ENCODE measurements around the gene MLX.

Gene MLX

DNA sequence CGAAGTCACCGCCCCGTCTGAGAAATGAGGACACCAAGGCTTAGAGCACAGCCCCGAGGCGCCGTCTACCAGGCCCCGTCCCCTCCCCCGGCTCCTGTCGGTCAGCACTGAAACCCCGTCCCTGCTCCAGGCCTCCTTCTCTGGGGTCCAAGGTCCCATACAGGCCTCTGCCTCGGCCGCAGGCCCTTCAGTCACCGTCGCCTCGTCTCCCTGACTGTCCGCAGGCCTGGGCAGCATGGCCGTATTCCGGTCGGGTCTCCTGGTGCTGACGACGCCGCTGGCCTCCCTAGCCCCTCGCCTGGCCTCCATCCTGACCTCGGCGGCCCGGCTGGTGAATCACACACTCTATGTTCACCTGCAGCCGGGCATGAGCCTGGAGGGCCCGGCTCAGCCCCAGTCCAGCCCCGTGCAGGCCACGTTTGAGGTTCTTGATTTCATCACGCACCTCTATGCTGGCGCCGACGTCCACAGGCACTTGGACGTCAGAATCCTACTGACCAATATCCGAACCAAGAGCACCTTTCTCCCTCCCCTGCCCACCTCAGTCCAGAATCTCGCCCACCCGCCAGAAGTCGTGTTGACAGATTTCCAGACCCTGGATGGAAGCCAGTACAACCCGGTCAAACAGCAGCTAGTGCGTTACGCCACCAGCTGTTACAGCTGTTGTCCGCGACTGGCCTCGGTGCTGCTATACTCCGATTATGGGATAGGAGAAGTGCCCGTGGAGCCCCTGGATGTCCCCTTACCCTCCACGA lies 4.3 kb upstream of the MLX start:
- Histone ChIP-seq H3K9ac (ENCODE audit: low read length) (peak overlapping the region; percentile 85), H3K9me3 (ENCODE audit: insufficient read depth, low read length) (no peaks in the 10 kb centered on the region), H3K27ac (ENCODE audit: low read depth, low read length) (peak overlapping the region; percentile 59), H3K36me3 (ENCODE audit: low read length) (no peaks in the 10 kb centered on the region), H3K4me3 (ENCODE audit: insufficient read depth, low read length, poor library complexity, severe bottlenecking) (peak overlapping the region; percentile 66), H3F3A (ENCODE audit: insufficient read depth) (peaks cover 5% of the 10 kb centered on the region; the same call in 1 of the 2 replicates), H3K4me2 (ENCODE audit: low read depth, low read length, poor library complexity, severe bottlenecking) (peak overlapping the region; percentile 80), H3K27me3 (ENCODE audit: low read length) (no peaks in the 10 kb centered on the region), H4K20me1 (ENCODE audit: low read depth, low read length) (no peaks in the 10 kb centered on the region), H2AFZ (ENCODE audit: low read depth, low read length, severe bottlenecking) (no peak overlapping the region), H3K9me2 (replicated peaks; ENCODE audit: insufficient read depth, low read length) (no peaks in the 10 kb centered on the region), H3K79me2 (ENCODE audit: insufficient read depth, low read length) (peaks cover 32% of the 10 kb centered on the region)
- TF ChIP-seq, protein P1, sequence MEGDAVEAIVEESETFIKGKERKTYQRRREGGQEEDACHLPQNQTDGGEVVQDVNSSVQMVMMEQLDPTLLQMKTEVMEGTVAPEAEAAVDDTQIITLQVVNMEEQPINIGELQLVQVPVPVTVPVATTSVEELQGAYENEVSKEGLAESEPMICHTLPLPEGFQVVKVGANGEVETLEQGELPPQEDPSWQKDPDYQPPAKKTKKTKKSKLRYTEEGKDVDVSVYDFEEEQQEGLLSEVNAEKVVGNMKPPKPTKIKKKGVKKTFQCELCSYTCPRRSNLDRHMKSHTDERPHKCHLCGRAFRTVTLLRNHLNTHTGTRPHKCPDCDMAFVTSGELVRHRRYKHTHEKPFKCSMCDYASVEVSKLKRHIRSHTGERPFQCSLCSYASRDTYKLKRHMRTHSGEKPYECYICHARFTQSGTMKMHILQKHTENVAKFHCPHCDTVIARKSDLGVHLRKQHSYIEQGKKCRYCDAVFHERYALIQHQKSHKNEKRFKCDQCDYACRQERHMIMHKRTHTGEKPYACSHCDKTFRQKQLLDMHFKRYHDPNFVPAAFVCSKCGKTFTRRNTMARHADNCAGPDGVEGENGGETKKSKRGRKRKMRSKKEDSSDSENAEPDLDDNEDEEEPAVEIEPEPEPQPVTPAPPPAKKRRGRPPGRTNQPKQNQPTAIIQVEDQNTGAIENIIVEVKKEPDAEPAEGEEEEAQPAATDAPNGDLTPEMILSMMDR (IDR thresholded peaks at IDR 0.05; ENCODE audit: insufficient read depth, low read length, poor library complexity, severe bottlenecking) = no peak
- no peak for TF ChIP-seq EZH2phosphoT487 (conservative IDR thresholded peaks at IDR 0.05; ENCODE audit: low read length)

DNA sequence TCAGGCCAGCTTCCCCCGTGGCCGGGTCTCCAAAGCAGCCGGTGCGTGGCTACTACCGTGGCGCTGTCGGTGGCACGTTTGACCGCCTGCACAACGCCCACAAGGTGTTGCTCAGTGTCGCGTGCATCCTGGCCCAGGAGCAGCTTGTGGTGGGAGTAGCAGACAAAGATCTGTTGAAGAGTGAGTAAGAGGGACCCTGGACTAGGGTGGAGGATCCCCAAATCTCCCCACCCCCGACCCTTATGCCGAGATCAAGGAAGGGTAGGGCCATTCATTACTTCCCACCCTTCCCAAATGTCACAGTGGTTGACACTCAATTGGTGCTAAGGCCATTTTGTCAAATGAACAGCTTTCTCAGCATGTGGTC lies 3.8 kb upstream of the MLX start:
- TF ChIP-seq EZH2phosphoT487 (conservative IDR thresholded peaks at IDR 0.05; ENCODE audit: low read length) = no peak
- TF ChIP-seq, protein P1 (IDR thresholded peaks at IDR 0.05; ENCODE audit: insufficient read depth, low read length, poor library complexity, severe bottlenecking) = no peak

DNA sequence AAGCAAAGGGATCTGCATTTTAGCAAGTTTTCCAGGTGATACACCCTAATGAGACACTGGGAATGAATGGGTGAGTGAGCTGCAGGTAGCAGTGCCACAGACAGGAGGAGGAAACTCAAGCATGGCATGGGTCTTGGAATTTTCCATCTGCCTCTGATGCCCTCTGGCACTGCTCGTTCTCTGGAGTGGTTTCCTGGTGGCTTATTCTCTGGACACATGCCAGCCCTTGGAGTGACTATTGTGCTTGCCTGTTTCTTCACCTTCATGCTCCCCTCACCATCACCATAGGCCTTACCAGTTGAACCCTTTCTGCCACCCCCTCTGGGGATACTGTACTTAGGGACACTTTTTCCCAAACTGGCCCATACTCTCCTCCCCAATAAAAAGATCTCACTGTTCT lies 3.4 kb upstream of the MLX start:
- peaks cover 40% of the 10 kb centered on the region for H3K79me2 ChIP-seq (ENCODE audit: insufficient read depth, low read length)
- H3K9me3 ChIP-seq (ENCODE audit: insufficient read depth, low read length) = no peaks in the 10 kb centered on the region
- H3K27me3 ChIP-seq (ENCODE audit: low read length) = no peaks in the 10 kb centered on the region
- peak overlapping the region; percentile 66 for H3K4me3 ChIP-seq (ENCODE audit: insufficient read depth, low read length, poor library complexity, severe bottlenecking)
- H4K20me1 ChIP-seq (ENCODE audit: low read depth, low read length) = no peaks in the 10 kb centered on the region
- H3F3A ChIP-seq (ENCODE audit: insufficient read depth) = peaks cover 5% of the 10 kb centered on the region; the same call in 1 of the 2 replicates
- peak overlapping the region; percentile 85 for H3K9ac ChIP-seq (ENCODE audit: low read length)
- no peaks in the 10 kb centered on the region for H3K9me2 ChIP-seq (replicated peaks; ENCODE audit: insufficient read depth, low read length)
- H3K27ac ChIP-seq (ENCODE audit: low read depth, low read length) = no peak overlapping the region
- H2AFZ ChIP-seq (ENCODE audit: low read depth, low read length, severe bottlenecking) = no peak overlapping the region
- TF ChIP-seq, protein P1 (IDR thresholded peaks at IDR 0.05; ENCODE audit: insufficient read depth, low read length, poor library complexity, severe bottlenecking) = no peak
- TF ChIP-seq EZH2phosphoT487 (conservative IDR thresholded peaks at IDR 0.05; ENCODE audit: low read length) = no peak
- no peaks in the 10 kb centered on the region for H3K36me3 ChIP-seq (ENCODE audit: low read length)
- H3K4me2 ChIP-seq (ENCODE audit: low read depth, low read length, poor library complexity, severe bottlenecking) = peak overlapping the region; percentile 80

More for the DNA sequence above, 3.8 kb upstream of the MLX start:
- Histone ChIP-seq H2AFZ (ENCODE audit: low read depth, low read length, severe bottlenecking) (no peak overlapping the region), H3K4me3 (ENCODE audit: insufficient read depth, low read length, poor library complexity, severe bottlenecking) (peak overlapping the region; percentile 66), H3K27me3 (ENCODE audit: low read length) (no peaks in the 10 kb centered on the region), H3F3A (ENCODE audit: insufficient read depth) (peaks cover 5% of the 10 kb centered on the region; the same call in 1 of the 2 replicates), H3K9ac (ENCODE audit: low read length) (peak overlapping the region; percentile 85), H3K9me2 (replicated peaks; ENCODE audit: insufficient read depth, low read length) (no peaks in the 10 kb centered on the region), H3K27ac (ENCODE audit: low read depth, low read length) (peak overlapping the region; percentile 59; the same call in 1 of the 2 replicates), H3K9me3 (ENCODE audit: insufficient read depth, low read length) (no peaks in the 10 kb centered on the region), H4K20me1 (ENCODE audit: low read depth, low read length) (no peaks in the 10 kb centered on the region), H3K36me3 (ENCODE audit: low read length) (no peaks in the 10 kb centered on the region), H3K4me2 (ENCODE audit: low read depth, low read length, poor library complexity, severe bottlenecking) (peak overlapping the region; percentile 80), H3K79me2 (ENCODE audit: insufficient read depth, low read length) (peaks cover 36% of the 10 kb centered on the region)

All from SU-DHL-6 (cell line).